ENCODE measurements around the gene SLC6A1.
"Not testable (repeated sequence)": the region's sequence is repeated elsewhere in the genome, so short reads cannot be mapped to it uniquely, and the experiment has no call there.

Gene SLC6A1

GRCh38 chr3:11071096-11071755 is 78.7 kb downstream of the SLC6A1 start:
- DNase-seq: no peak

- DNase-seq: no peak
These were observed 80.1 kb downstream of the SLC6A1 start for GRCh38 chr3:11072631-11073030.

GRCh38 chr3:11074011-11074410 is 81.5 kb downstream of the SLC6A1 start:
- DNase-seq: no peak

- DNase-seq: no peak
These were observed 81.9 kb downstream of the SLC6A1 start for GRCh38 chr3:11074451-11074850.

GRCh38 chr3:11075122-11075521 is 82.6 kb downstream of the SLC6A1 start:
- DNase-seq: not testable (repeated sequence)

- DNase-seq: no peak
These were observed 84.2 kb downstream of the SLC6A1 start for GRCh38 chr3:11076711-11077110.

GRCh38 chr3:11077466-11077865 is 84.9 kb downstream of the SLC6A1 start:
- DNase-seq: no peak

GRCh38 chr3:11078826-11079515 is 86.4 kb downstream of the SLC6A1 start:
- no peak for DNase-seq

- no peak for DNase-seq
These were observed 87.9 kb downstream of the SLC6A1 start for GRCh38 chr3:11080492-11080891.

GRCh38 chr3:11084098-11084497 is 91.5 kb downstream of the SLC6A1 start:
- DNase-seq: no peak

GRCh38 chr3:11084677-11085076 is 92.1 kb downstream of the SLC6A1 start:
- DNase-seq: no peak

- DNase-seq: no peak
These were observed 92.7 kb downstream of the SLC6A1 start for GRCh38 chr3:11085093-11085840.

GRCh38 chr3:11086856-11087255 is 94.3 kb downstream of the SLC6A1 start:
- no peak for DNase-seq

GRCh38 chr3:11088066-11088465 is 95.5 kb downstream of the SLC6A1 start:
- DNase-seq: no peak

- DNase-seq: no peak
These were observed 96.3 kb downstream of the SLC6A1 start for GRCh38 chr3:11088831-11089230.
